Fibroblast of lung (primary cell): ENCODE measurements around the gene MYH9.

Source experiments
- EZH2 ChIP-seq: IDR thresholded peaks from 2 replicates; pipeline ENCODE4 v1.5.1; 2012; ENCODE audit warnings: low read length, control low read depth, mild to moderate bottlenecking; ENCODE audit errors: missing control alignments
- TF ChIP-seq, protein P1 (sequence below), 2 donors: IDR thresholded peaks in 1 of 2; conservative IDR thresholded peaks in 1 of 2; 1 replicate in 1 of 2; 2 replicates in 1 of 2; pipeline ENCODE4 v1.5.1; 2011 to 2012; ENCODE audit warnings: low read length in 2 of 2, control low read depth in 1 of 2, inconsistent platforms in 1 of 2, low read depth in 1 of 2, mild to moderate bottlenecking in 1 of 2

DNA sequence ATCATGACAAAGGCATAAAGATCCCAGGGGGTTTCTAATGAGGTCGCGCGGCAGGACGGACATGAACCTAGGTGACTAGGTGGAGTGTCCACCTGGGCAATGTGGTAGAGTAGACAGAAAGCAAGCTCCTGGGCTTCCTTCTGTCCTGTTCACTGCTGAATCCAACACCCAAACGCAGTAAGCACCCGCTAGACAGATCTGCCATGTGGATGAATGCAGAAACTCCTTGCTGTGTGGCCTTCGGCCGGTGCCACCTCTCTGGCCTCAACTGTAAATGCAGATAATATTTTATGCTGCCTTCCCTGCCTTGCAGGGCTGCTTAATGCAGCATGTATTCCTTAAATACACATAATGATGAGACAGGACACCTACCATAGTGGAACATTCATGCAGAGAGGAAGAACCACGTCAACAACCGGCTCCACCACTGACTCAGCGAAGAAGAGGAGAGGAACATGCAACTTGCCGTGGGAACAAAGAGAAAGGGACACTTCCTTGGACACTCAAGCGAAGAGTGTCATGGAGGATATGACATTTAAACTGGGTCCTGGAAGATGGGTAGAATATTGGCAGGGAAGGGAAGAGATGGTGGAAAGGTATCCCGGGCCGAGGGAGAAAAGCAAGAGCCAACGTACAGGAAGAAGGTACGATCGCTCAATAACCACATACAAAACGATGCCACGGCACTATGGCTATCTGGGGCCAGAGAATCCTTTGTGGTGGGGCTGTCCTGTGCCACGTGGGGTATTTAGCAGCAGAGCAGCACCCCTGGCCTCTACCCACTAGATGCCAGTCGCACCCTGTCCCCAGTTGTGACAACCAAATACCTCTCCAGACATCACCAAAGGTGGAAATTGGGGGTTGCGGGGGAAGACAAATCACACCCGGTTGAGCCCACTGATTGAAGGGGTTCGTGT is 30.8 kb downstream of the MYH9 start:
- TF ChIP-seq, protein P1, sequence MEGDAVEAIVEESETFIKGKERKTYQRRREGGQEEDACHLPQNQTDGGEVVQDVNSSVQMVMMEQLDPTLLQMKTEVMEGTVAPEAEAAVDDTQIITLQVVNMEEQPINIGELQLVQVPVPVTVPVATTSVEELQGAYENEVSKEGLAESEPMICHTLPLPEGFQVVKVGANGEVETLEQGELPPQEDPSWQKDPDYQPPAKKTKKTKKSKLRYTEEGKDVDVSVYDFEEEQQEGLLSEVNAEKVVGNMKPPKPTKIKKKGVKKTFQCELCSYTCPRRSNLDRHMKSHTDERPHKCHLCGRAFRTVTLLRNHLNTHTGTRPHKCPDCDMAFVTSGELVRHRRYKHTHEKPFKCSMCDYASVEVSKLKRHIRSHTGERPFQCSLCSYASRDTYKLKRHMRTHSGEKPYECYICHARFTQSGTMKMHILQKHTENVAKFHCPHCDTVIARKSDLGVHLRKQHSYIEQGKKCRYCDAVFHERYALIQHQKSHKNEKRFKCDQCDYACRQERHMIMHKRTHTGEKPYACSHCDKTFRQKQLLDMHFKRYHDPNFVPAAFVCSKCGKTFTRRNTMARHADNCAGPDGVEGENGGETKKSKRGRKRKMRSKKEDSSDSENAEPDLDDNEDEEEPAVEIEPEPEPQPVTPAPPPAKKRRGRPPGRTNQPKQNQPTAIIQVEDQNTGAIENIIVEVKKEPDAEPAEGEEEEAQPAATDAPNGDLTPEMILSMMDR (conservative IDR thresholded peaks at IDR 0.05 in 1 of 2, IDR thresholded peaks at IDR 0.05 in 1 of 2; ENCODE audit: low read depth in 1 of 2, low read length in 2 of 2), result no peak
- no peak for TF ChIP-seq EZH2
